Hepatocyte (in vitro differentiated cells): ENCODE results near the gene FOSB. TPM values are rescaled to one million over a fixed set of nuclear protein-coding genes. Genes with fewer than 3 reads are reported as not detected.

Experiments
- DNase-seq: peaks from one replicate; pipeline ENCODE4 v3.0.0-alpha.2; 2016; ENCODE audit warnings: low spot score
- H2AFZ ChIP-seq: fragments of 200-600 bp; sonication (generic); 2 replicates; pipeline ENCODE4 v1.6.0; 2016; ENCODE audit warnings: antibody characterized with exemption, mild to moderate bottlenecking
- H3K27ac ChIP-seq: fragments of 200-600 bp; sonication (generic); 2 replicates; pipeline ENCODE4 v1.5.1; 2016; ENCODE audit warnings: mild to moderate bottlenecking
- H3K27me3 ChIP-seq: fragments of 200-600 bp; sonication (generic); 2 replicates; pipeline ENCODE4 v1.6.1; 2016
- H3K36me3 ChIP-seq: fragments of 200-600 bp; sonication (generic); replicated peaks from 2 replicates; pipeline ENCODE4 v1.5.1; 2016; ENCODE audit warnings: low read depth; ENCODE audit not compliant: insufficient read depth
- H3K4me1 ChIP-seq: fragments of 200-600 bp; sonication (generic); 2 replicates; pipeline ENCODE4 v1.5.1; 2016; ENCODE audit warnings: mild to moderate bottlenecking, moderate library complexity; ENCODE audit not compliant: insufficient read depth
- H3K4me2 ChIP-seq: fragments of 200-600 bp; sonication (generic); 2 replicates; pipeline ENCODE4 v1.6.0; 2016
- H3K4me3 ChIP-seq: fragments of 200-600 bp; sonication (generic); 2 replicates; pipeline ENCODE4 v1.5.1; 2016; ENCODE audit warnings: mild to moderate bottlenecking
- H3K79me2 ChIP-seq: fragments of 200-600 bp; sonication (generic); 2 replicates; pipeline ENCODE4 v1.6.0; 2017; ENCODE audit warnings: mild to moderate bottlenecking
- H3K9me2 ChIP-seq: fragments of 200-600 bp; sonication (generic); replicated peaks from 2 replicates; pipeline ENCODE4 v1.6.0; 2017; ENCODE audit warnings: mild to moderate bottlenecking; ENCODE audit not compliant: insufficient read depth
- H3K9me3 ChIP-seq: fragments of 200-600 bp; sonication (generic); 2 replicates; pipeline ENCODE4 v1.5.1; 2016; ENCODE audit warnings: low read depth, mild to moderate bottlenecking
- H4K20me1 ChIP-seq: fragments of 200-600 bp; sonication (generic); 2 replicates; pipeline ENCODE4 v1.6.0; 2016; ENCODE audit warnings: mild to moderate bottlenecking; ENCODE audit not compliant: insufficient read depth, poor library complexity, severe bottlenecking
- CTCF ChIP-seq: fragments of 200-600 bp; sonication (generic); IDR thresholded peaks from 2 replicates; pipeline ENCODE4 v1.5.1; 2016; ENCODE audit warnings: antibody characterized with exemption, mild to moderate bottlenecking; ENCODE audit not compliant: poor library complexity
- EZH2 ChIP-seq: fragments of 200-600 bp; sonication (generic); IDR thresholded peaks from 2 replicates; pipeline ENCODE4 v1.6.1; 2016; ENCODE audit warnings: antibody characterized with exemption, mild to moderate bottlenecking, borderline replicate concordance
- EZH2phosphoT487 ChIP-seq: fragments of 200-600 bp; sonication (generic); IDR thresholded peaks from one replicate; pipeline ENCODE4 v1.6.1; 2018; ENCODE audit warnings: antibody characterized with exemption, mild to moderate bottlenecking, low read depth, moderate library complexity; ENCODE audit not compliant: unreplicated experiment, severe bottlenecking
- WGBS: methylation state at CpG from one replicate; pipeline ENCODE4 v1.1.6; 2016; ENCODE audit warnings: low lambda C conversion rate; ENCODE audit errors: missing lambda C conversion rate; 5-methylcytosine and 5-hydroxymethylcytosine counted together
- polyA plus RNA-seq: library from polyadenylated mRNA; unstranded; fragments of >200 nt; fragmentation: Nextera tagmentation; extraction: Ambion mirVana; gene quantifications from 2 replicates; pipeline ENCODE4 v1.2.1, GENCODE V29; 2016
- total RNA-seq: library from RNA; depleted of rRNA; stranded (reverse); fragments of >200 nt; gene quantifications from 2 replicates; pipeline ENCODE4 v1.2.3, GENCODE V29; 2014

Gene FOSB
- total and polyA plus RNA-seq, 2 experiments from 2014 or later, result 73.1 to 114 TPM

- peaks cover 27% of the 10 kb centered on the region for H4K20me1 ChIP-seq
- H3K36me3 ChIP-seq, result no peaks in the 10 kb centered on the region
- H3K9me2 ChIP-seq, result no peaks in the 10 kb centered on the region
- peaks cover 85% of the 10 kb centered on the region for H3K79me2 ChIP-seq
- TF ChIP-seq EZH2phosphoT487 (no peak), CTCF (no peak), EZH2 (no peak)
- no peak overlapping the region for H3K27ac ChIP-seq
- no peak overlapping the region for H3K4me3 ChIP-seq
- H3K4me1 ChIP-seq, result peaks cover 17% of the 10 kb centered on the region
- no peak overlapping the region for H3K4me2 ChIP-seq
- 84% methylated on average over 6 of the region's 6 CpGs for WGBS
- no peaks in the 10 kb centered on the region for H3K27me3 ChIP-seq
- DNase-seq, result no peak
- H2AFZ ChIP-seq, result no peak overlapping the region
- H3K9me3 ChIP-seq, result no peaks in the 10 kb centered on the region
These were observed 45.2 kb downstream of the FOSB start for GRCh38 chr19:45512881-45513483.

- Histone ChIP-seq H4K20me1 (peaks cover 27% of the 10 kb centered on the region), H3K27me3 (no peaks in the 10 kb centered on the region), H3K36me3 (no peaks in the 10 kb centered on the region), H2AFZ (no peak overlapping the region), H3K4me2 (peak overlapping the region; percentile 46), H3K27ac (peak overlapping the region; percentile 71), H3K4me3 (no peak overlapping the region), H3K9me2 (no peaks in the 10 kb centered on the region), H3K4me1 (peaks cover 16% of the 10 kb centered on the region), H3K9me3 (no peaks in the 10 kb centered on the region), H3K79me2 (peaks cover 70% of the 10 kb centered on the region)
- 67% methylated on average over 13 of the region's 13 CpGs for WGBS
- TF ChIP-seq EZH2 (no peak), EZH2phosphoT487 (no peak), CTCF (no peak)
- DNase-seq, result peak; percentile 64
These were observed 46.7 kb downstream of the FOSB start for GRCh38 chr19:45514376-45515051.

GRCh38 chr19:45515081-45515624 lies 47.4 kb downstream of the FOSB start:
- Histone ChIP-seq H2AFZ (no peak overlapping the region), H3K4me2 (peak overlapping the region; percentile 46), H3K36me3 (no peaks in the 10 kb centered on the region), H3K9me3 (no peaks in the 10 kb centered on the region), H3K9me2 (no peaks in the 10 kb centered on the region), H4K20me1 (peaks cover 23% of the 10 kb centered on the region), H3K4me1 (peaks cover 12% of the 10 kb centered on the region), H3K4me3 (no peak overlapping the region), H3K79me2 (peaks cover 63% of the 10 kb centered on the region), H3K27ac (peak overlapping the region; percentile 71), H3K27me3 (no peaks in the 10 kb centered on the region)
- no peak for DNase-seq
- 95% methylated on average over 5 of the region's 10 CpGs for WGBS
- TF ChIP-seq CTCF (no peak), EZH2phosphoT487 (no peak), EZH2 (no peak)
